CD4-positive, alpha-beta T cell treated with Interleukin-1 beta for 1 hour (primary cell): ENCODE measurements around the gene NNMT.
"Not testable (repeated sequence)": the region's sequence is repeated elsewhere in the genome, so short reads cannot be mapped to it uniquely, and the experiment has no call there.

Experiments used
- DNase-seq, 2 donors: peaks; one replicate each; pipeline ENCODE4 v3.0.0-alpha.2; 2020 to 2022

NNMT gene

DNA sequence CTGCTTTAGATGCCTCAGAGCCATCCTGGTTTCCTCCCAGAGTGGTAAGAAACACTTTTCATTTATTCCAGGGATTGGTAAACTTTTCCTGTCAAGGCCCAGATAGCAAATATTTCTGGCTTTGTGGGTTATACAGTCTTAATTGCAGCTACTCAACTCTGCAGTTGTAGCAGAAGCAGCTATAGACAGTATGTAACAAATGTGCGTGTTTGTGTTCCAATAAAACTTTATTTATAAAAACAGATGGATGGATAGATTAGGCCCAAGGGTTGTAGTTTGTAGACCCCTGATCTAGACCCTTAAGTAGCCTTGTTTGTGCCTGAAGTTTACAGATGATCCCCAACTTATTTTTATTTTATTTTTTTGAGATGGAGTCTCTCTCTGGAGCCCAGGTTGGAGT, 17.9 kb downstream of the NNMT start:
- DNase-seq: no peak

DNA sequence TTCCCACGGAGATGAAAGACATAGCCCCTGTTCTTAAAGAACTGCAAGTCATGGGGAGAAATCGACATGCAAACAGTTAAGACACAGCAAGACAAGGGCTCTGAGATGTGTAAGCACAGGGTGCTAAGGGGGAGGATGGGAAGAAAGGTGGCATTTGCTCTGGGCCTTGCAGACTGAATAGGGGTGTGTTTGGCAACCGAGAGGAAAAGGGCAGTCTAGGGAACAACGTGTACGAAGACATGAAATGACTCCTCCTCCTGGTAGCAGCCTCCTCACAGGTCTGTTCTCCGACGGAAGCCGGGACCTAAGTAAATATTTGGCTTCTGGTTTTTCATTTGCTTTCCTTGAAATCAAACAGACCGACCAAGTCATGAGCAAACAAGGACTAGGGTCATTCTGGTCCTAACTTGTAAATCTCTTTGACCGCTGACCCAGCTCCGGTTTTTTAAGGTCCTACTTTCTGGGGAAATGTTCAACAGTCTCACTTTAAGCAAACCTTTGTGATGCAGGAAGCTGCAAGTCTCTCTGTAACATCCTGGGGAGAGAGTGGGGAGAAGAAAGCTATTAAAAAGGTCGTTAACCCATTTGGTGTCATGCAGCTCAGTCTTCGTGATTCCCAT, 19.7 kb downstream of the NNMT start:
- no peak for DNase-seq

DNA sequence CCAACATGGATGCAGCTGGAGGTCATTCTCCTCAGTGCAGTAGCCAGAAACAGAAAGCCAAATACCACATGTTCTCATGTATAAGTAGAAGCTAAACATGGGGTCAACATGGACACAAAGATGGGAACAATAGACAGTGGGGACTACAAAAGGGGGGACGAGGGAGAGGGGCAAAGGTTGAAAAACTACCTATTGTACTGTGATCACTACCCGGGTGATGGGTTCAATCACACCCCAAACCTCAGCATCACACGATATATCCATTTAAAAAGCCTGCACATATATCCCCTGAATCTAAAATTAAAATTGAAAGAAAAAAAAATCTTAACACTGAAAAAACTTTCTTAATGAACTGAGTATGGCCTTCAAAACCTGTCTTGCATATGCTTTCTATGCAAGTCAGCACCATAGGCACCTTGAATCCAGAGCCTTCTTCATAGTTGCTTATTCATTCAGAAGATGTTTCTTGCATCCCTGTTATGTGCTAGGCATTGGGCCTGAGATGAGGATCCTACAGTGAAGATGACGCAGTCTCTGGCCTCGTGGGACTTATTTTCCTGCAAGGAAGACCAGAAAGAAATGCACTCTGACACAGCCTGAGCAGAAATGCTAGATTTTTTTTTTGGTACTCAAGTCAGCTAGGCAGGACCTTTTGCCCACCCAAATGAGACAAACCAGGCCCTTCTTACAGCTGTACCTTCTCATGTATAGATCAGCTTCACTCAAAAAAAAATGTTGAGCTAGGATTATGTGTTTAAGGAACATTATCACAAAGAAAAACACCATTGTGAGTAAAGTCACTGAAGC, 21.0 kb downstream of the NNMT start:
- no peak for DNase-seq

DNA sequence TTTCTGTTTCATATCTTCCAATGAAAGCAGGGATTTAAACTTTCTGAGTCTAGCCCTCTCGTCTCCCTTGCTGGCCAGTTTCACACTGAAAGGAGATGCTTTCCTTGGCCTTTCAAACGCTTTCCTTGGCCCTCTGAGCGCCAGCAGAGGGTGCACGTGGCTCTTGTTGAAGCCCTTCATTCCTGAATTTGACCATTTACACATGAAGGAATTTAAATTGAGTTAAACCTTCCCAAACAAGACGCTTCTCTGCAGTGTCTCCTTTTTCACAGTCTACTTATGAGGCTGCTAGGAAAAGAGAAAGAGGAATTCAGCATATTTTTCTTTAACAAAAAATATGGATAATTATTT, 21.6 kb downstream of the NNMT start:
- no peak for DNase-seq

DNA sequence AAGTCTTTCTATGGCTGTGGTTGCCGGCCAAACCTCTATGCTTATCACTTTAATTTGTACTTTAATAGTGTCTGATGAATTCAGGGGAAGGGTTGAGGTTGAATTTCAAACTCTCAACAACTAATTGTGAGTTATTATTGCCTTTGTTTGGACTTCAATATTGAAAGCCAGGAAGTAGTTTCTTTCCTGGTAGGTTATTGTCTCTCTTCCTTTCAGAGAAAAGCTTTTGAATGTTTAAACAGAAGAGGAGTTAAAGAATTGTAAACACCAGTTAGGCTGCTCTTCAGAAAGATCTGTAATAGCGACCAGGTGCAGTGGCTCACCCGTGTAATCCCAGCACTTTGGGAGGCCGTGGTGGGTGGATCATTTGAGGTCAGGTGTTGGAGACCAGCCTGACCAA, 22.2 kb downstream of the NNMT start:
- no peak for DNase-seq

DNA sequence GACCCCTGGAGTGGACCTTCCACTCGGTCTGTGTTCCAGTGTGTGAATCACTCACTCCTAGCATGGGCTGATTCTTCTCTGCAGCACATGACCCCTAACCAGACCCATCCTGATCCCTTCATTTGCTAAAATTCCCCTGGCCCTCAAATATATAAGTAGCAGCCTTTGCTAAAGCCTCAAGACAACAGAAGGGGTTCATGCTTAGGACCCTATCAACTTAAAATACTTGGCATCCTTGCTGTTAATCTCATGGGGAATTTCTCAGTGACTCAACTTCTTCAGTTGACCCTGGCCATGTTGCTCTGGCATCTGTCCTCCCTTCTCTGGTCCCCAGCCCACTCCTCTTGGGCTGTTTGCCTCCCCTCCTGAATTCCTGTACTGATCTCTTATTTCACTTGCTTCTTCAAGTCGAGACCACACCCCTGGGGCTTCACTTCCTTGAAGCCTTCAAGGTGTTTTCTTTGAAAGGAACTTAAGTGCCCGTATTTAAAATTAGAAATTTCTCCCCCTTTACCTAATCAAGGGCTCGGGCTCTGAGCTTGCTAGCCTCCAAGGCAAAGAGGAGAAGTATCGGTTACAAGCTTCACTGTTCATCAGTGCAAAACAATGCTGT, 23.6 kb downstream of the NNMT start:
- DNase-seq: no peak

DNA sequence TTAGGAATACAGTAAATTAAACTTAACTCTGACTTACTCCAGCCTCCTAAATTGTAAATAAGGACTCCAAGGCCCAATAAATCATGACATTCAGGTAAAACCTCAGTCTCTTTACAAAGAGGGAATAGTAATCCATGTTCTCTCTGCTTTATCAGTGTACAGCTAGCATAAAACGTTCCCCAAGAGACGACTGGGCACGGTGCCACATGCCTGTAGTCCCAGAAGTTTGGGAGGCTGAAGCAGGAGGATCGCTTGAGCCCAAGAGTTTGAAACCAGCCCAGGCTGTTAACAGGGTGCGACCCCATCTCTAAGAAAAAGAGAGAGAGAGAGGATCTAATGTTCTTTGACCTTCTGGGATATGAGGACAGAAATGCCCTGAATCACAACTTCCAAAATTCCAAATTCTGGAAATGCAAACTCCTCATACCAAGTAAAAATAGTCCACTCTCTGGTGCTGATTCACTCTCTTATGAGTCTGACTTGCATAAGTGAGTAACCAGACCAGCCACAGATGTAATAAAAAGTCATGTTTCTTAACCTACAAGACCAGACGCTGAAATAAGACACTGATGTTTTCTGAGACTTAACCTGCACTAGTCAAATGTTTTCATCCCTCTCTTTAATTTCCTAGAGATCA, 25.5 kb downstream of the NNMT start:
- no peak for DNase-seq

DNA sequence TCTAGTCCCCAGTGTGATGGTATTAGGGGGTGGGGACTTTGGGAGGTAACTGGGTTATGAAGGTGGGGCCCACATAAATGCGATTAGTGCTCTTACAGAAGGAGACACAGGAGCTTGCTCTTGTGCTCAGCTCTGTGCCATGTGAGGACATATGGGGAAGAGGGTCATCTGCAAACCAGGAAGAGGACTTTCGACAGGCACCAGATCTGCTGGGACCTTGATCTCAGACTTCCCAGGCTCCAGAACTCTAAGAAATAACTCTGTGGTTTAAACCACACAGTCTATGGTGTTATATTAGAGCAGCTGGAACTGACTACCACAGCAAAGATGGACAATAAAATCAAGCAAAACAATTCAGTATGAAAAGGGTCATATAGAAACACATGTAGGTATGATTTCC, 26.7 kb downstream of the NNMT start:
- no peak for DNase-seq

DNA sequence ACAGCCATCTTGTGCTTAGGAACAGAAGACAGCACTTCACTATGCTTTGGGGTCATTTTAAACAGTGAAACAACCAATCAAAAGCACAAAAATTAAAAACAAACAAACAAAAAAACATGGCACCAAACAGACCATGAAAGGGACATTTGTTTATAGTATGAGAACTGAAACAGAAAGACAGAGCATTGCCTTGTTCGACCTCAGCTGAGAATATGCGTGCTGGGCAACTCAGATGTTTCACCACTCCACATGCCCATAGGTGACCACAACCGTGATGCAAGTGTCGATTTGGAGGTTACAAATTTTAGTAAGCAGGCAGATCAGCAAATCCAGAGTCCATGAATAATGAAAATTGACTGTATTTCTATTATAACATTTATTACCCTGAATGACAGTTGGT, 30.0 kb downstream of the NNMT start:
- no peak for DNase-seq

DNA sequence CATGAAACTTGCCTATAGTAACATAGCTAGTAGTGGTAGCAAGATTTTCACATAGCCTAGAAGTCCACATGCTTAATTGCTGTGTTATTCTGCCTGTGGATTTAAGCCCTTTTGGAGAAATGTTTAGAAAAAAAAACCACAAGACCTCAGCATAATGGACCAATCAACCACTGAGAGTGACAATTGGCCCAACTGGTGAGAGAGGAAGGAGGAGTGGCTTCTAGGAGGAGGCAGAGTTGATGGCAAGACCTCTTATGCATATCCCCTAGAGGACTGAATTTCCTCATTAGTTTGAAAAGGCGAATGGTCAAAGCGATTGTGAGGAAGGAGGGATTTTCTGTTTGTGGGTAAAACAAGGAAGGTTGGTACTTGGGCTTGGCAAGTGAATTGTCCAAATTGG, 30.6 kb downstream of the NNMT start:
- no peak for DNase-seq

DNA sequence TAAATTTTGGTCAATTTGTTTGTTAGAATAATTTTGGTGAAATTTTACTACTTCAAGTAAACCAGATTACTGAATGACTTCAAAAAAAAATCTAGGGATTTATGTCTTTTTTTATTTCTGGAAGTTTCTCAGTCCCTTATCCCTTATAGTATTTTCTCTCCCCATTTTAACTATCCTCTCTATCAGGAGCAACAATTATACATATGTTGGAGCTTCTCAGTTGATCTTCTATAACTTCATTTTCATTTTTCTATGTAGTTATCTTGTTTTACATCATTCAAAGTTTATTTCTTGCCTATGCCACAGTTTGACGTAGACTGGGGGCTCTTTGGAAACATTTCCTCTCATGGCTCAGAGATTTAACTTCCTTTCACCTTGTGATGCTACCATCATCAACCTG, 34.2 kb downstream of the NNMT start:
- no peak for DNase-seq

DNA sequence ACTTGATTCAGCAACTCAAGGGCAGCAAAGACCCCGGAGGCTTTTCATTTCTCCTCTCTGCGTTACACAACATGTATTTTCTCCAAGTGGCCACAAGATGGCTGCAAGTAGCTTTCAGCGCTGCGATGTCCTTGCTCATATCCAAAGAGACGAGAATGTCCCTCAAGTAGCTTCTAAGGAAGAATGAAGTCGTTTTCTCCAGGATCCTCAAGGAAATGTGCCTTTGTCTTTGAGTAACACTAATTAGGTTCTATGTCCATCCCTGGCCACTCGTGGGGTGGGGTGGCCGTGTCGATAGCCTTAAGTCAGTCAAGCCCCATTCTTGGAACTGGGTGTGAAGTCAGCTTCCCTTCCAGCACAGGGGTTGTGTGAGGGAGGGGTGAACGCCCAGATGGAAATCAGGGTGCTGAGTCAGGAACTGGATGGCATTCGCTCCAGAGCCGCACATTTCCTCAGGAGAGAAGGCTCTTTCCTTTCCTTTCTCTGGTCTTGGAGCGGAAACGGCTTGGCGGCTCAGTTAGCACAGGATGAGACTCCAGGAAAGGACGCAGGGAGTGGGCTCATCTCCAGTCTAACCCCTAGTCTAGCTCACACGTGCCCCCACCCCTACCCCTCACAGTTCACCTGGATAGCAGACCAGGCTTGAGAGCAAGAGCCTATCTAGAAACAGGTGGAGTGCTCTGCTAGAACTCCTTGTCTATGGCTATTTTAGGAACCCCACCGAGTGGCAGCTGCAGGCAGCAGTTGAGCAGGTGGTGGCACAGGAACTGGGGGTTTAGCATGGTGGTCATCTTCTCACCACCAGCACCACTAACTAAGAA, 44.3 kb downstream of the NNMT start:
- DNase-seq: peak; percentile 27 to 34

DNA sequence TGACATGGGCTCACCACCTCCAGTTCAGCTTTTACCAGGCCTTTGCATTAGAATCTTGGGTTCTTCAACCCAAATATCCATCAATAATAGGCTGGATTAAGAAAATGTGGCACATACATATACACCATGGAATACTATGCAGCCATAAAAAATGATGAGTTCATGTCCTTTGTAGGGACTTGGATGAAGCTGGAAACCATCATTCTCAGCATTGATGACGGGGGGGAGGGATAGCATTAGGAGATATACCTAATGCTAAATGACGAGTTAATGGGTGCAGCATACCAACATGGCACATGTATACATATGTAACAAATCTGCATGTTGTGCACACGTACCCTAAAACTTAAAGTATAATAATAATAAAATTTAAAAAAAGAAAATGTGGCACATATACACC, 45.5 kb downstream of the NNMT start:
- DNase-seq: not testable (repeated sequence)

DNA sequence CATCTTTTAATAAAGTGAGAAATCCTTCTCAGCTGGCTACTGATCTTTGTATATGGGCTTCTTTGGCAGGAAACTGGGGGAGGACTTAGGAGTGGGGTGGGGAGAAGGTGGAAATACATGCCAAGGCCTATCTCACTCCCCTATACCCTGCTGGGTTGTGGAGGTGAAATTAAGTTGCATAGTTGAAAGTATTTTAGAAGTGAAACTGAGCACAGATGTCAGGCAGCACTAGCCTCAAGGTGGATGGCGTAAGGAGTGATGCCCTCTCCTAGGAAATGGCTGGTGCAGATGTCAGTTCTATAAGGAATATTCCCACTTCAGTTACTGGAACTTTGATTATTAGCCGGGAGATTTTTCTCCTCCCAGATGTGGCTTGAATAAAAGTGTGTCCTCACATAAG, 46.3 kb downstream of the NNMT start:
- DNase-seq: no peak

DNA sequence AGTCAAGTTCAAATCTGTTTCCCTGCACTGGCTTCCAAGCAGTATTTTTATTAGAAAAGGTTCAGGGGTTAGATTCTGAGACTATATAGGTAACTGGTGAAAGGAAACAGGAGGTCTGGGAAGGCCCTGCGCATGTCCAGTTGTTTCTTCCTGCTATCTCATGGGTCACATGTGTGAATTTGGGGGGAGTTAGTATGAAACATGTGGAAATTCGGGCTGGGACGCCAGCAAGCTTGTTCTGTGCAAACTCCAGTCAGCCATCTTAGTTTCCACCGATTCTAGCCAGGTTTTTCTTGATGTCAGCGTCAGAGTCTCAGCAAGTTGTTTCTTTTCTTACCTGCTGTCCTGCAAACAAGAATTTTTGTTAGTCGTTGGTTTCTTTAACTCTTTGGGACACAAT, 46.8 kb downstream of the NNMT start:
- no peak for DNase-seq

DNA sequence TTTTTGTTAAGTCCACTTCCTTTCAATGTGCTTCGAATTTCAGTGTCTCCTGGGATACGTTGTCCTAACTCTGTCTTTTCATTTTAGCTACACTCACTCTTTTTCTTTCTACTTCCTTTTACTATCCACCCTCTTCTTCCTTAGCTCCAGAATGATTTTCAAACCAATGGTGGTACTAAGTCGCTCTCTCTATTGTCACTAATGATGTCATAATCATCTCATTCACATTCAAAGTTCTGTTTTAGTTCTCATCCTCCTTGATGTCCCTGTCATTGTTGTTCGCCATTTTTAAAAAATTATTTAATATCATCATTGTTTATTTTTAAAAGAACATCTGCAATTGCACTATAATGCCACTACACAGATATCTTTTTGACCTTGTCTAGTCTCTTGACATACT, 47.3 kb downstream of the NNMT start:
- no peak for DNase-seq

DNA sequence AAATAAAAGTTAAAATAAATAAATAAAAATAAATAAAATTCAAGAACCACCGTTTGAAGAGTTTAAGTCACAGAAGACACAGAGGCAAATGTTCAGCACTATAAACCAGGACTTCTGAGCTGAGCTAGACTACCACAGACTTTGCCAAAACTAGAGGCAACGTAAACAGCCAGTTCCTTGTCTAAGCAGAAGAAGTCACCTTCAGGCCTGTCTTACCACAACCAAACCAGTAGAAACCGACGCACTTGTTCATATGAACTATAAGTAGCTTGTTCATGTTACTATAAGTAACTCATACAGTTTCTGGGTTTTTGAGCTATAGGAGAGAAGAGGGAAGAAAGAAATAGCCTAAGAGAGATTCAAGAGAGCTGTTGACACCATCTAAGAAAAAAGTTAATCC, 48.3 kb downstream of the NNMT start:
- no peak for DNase-seq

DNA sequence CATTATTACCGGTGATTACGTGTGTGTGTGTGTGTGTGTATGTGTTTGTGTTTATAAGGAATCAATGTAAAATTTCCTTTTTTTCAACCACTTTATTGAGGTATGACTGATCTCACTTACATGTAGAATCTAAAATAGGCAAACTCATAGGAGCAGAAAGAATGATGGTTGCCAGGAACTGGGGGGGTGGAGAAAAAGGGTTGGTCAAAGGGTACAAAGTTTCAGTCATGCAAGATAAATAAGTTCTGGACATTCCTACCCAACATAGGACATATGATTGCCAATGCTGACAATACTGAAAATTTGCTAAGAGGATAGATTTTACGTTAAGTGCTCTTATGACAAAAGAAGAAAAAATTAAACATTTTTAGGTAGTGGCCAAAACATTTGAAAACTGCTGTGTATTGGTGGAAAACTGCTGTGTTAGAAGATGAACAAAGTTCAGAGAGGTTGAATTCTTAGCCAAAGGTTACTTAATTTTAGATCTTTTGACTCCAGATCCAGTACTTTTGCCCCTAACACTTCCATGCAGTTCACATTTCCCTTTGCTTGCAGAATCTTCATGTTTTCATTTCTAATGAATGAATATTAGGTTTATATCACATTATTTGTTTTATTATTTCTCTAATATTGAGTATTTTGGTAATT, 49.5 kb downstream of the NNMT start:
- DNase-seq: no peak

DNA sequence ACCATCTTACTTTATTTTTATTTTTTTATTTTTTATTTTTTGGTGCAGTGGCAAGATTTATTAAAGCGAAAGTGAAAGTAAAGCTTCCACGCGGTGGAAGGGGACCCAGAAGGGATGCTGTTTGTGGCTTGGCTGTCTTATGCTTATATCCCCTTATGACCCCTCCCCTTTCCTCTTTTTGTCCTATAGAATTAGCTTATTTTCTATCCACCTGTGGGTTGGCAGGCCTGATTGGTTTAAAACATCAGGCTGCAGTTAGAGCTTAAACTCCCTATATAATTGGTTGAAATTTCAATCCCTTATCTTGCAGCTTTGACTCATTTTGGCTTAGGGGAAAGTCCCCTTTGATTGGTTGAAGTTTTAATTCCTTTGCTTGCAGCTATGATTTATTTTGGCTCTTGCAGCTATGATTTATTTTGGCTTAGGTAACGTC, 50.5 kb downstream of the NNMT start:
- peak in 1 of 2 donors; percentile 30 for DNase-seq

DNA sequence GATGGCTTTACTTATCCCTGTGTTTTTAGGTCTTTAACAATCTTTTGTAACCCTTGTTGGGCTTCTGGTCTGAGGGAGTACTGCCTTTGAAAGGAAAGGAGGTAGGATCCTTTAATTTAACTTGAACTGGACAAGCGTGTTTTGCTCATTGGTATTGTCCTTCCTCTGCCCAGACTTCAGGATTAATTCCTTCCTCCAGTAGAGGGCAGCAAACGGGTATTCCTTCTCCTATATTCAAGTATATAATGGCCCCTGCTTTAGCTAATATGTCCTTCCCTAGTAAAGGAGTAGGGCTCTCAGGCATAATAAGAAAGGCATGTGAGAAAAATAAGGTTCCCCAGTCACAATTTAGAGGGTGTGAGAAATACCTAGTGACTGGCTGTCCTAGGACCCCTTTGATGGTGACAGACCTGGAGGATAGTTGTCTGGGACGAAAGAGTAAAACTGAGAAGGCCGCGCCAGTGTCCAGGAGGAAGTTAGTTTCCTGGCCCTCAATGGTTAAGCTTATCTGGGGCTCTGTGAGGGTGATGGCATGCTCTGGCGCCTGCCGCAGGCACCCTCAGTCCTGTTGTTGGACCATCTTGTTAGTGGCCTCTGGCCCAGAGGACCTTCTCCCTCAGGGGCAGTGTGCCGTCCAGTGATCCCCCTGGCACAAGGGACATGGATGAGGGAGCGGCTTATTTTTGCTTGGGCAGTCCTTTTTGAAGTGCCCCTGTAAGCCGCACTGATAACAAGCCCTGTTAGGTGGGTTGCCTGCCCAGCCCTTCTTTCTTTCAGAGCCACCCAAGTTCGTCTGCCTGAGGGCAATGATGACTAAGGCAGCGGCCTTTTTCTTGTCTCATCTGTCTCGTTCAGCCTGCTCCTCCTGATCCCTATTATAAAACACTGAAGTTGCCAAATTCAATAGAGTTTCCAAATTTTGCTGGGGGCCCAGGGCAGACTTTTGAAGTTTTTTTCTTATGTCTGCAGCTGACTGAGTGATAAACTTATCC, 52.3 kb downstream of the NNMT start:
- DNase-seq: peak in 1 of 2 donors; percentile 60

DNA sequence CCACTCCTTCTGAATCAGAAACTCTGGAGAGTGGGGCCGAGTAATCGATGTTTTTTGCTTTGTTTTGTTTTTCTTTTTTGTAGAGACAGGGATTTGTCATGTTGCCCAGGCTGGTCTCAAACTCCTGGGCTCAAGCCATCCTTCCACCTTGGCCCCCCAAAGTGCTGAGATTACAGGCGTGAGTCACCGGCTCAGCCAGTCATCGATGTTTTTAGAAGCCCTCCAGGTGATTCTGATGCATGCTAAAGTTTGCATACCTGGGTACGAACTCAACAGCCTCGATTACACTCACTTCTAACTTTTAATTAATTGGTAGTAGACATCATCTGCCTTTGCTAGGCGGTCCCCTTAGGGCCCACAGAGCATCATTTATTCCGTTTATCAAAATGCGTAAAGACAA, 53.8 kb downstream of the NNMT start:
- DNase-seq: no peak
